DOHH2 (cell line): ENCODE data around the gene FXYD4.

Experiments used
- H3F3A ChIP-seq: fragments of 200-600 bp; sonication (generic), shearing (Covaris generic); 2 replicates; pipeline ENCODE4 v1.6.0; 2016; ENCODE audit warnings: antibody characterized with exemption, mild to moderate bottlenecking; ENCODE audit not compliant: control insufficient read depth, insufficient read depth
- H3K27ac ChIP-seq: fragments of 200-600 bp; sonication (generic); 2 replicates; pipeline ENCODE4 v1.5.1; 2014; ENCODE audit warnings: low read depth, mild to moderate bottlenecking, low read length, moderate library complexity
- H3K27me3 ChIP-seq: fragments of 200-600 bp; sonication (generic); 2 replicates; pipeline ENCODE4 v1.6.1; 2014; ENCODE audit warnings: mild to moderate bottlenecking, low read length, mixed read lengths; ENCODE audit not compliant: control insufficient read depth
- H3K36me3 ChIP-seq: fragments of 200-600 bp; sonication (generic); 2 replicates; pipeline ENCODE4 v1.6.1; 2014; ENCODE audit warnings: mild to moderate bottlenecking, low read length, moderate library complexity, mixed read lengths; ENCODE audit not compliant: control insufficient read depth
- H3K4me1 ChIP-seq: fragments of 200-600 bp; sonication (generic); 2 replicates; pipeline ENCODE4 v1.6.1; 2014; ENCODE audit warnings: mild to moderate bottlenecking, low read length, mixed read lengths; ENCODE audit not compliant: control insufficient read depth
- H3K4me2 ChIP-seq: fragments of 200-600 bp; sonication (generic); 2 replicates; pipeline ENCODE4 v1.6.0; 2014; ENCODE audit warnings: mild to moderate bottlenecking, low read length, moderate library complexity
- H3K4me3 ChIP-seq: fragments of 200-600 bp; sonication (generic); 2 replicates; pipeline ENCODE4 v1.5.1; 2014; ENCODE audit warnings: mild to moderate bottlenecking, low read length, mixed read lengths
- H3K79me2 ChIP-seq: fragments of 200-600 bp; sonication (generic); 2 replicates; pipeline ENCODE4 v1.6.1; 2014; ENCODE audit warnings: mild to moderate bottlenecking, low read length, mixed read lengths; ENCODE audit not compliant: control insufficient read depth
- H3K9me2 ChIP-seq: fragments of 200-600 bp; sonication (generic); replicated peaks from 2 replicates; pipeline ENCODE4 v1.6.1; 2014; ENCODE audit warnings: mild to moderate bottlenecking, low read length, mixed read lengths; ENCODE audit not compliant: control insufficient read depth
- H3K9me3 ChIP-seq: fragments of 200-600 bp; sonication (generic); 2 replicates; pipeline ENCODE4 v1.6.1; 2014; ENCODE audit warnings: antibody characterized with exemption, low read length, mixed read lengths; ENCODE audit not compliant: control insufficient read depth, insufficient read depth
- H4K20me1 ChIP-seq: fragments of 200-600 bp; sonication (generic); 2 replicates; pipeline ENCODE4 v1.6.0; 2014; ENCODE audit warnings: low read depth, mild to moderate bottlenecking, antibody characterized with exemption, low read length, moderate library complexity; ENCODE audit not compliant: control insufficient read depth, insufficient read depth
- CTCF ChIP-seq: fragments of 200-600 bp; sonication (generic); IDR thresholded peaks from one replicate; pipeline ENCODE4 v1.5.1; 2014; ENCODE audit warnings: antibody characterized with exemption, mild to moderate bottlenecking, low read depth, low read length; ENCODE audit not compliant: poor library complexity, severe bottlenecking
- EZH2phosphoT487 ChIP-seq: fragments of 200-600 bp; sonication (generic); IDR thresholded peaks from 2 replicates; pipeline ENCODE4 v1.6.1; 2017; ENCODE audit warnings: borderline replicate concordance, mild to moderate bottlenecking, antibody characterized with exemption, low read length, moderate library complexity, mixed read lengths

FXYD4 gene

GRCh38 chr10:43398939-43399319, 27.5 kb downstream of the FXYD4 start:
- H3F3A ChIP-seq: peaks cover 80% of the 10 kb centered on the region
- peak overlapping the region; percentile 88 for H3K4me2 ChIP-seq
- no peaks in the 10 kb centered on the region for H3K27me3 ChIP-seq
- H3K9me3 ChIP-seq: no peaks in the 10 kb centered on the region
- peaks cover 99% of the 10 kb centered on the region for H3K79me2 ChIP-seq
- peaks cover 92% of the 10 kb centered on the region for H3K36me3 ChIP-seq
- no peak for TF ChIP-seq CTCF
- no peak for TF ChIP-seq EZH2phosphoT487
- H3K9me2 ChIP-seq: no peaks in the 10 kb centered on the region
- H3K4me1 ChIP-seq: peaks cover 87% of the 10 kb centered on the region
- H3K27ac ChIP-seq: peak overlapping the region; percentile 95
- H4K20me1 ChIP-seq: peaks cover 51% of the 10 kb centered on the region
- H3K4me3 ChIP-seq: peak overlapping the region; percentile 85

GRCh38 chr10:43399320-43400310, 28.2 kb downstream of the FXYD4 start:
- H3K9me2 ChIP-seq: no peaks in the 10 kb centered on the region
- H3K4me2 ChIP-seq: peak overlapping the region; percentile 88
- H4K20me1 ChIP-seq: peaks cover 53% of the 10 kb centered on the region
- no peaks in the 10 kb centered on the region for H3K27me3 ChIP-seq
- H3K79me2 ChIP-seq: peaks cover 99% of the 10 kb centered on the region
- peak overlapping the region; percentile 95 for H3K27ac ChIP-seq
- no peaks in the 10 kb centered on the region for H3K9me3 ChIP-seq
- peaks cover 79% of the 10 kb centered on the region for H3F3A ChIP-seq
- H3K36me3 ChIP-seq: peaks cover 92% of the 10 kb centered on the region
- H3K4me3 ChIP-seq: peak overlapping the region; percentile 85
- no peak for TF ChIP-seq CTCF
- no peak for TF ChIP-seq EZH2phosphoT487
- H3K4me1 ChIP-seq: peaks cover 87% of the 10 kb centered on the region

GRCh38 chr10:43401627-43402026, 30.2 kb downstream of the FXYD4 start:
- Histone ChIP-seq H3K27me3 (no peaks in the 10 kb centered on the region), H3K9me3 (no peaks in the 10 kb centered on the region), H3F3A (peaks cover 79% of the 10 kb centered on the region), H3K4me1 (peaks cover 79% of the 10 kb centered on the region), H3K36me3 (peaks cover 93% of the 10 kb centered on the region), H3K27ac (peak overlapping the region; percentile 95), H3K4me2 (peak overlapping the region; percentile 88), H3K79me2 (peaks cover 99% of the 10 kb centered on the region), H3K9me2 (no peaks in the 10 kb centered on the region), H4K20me1 (peaks cover 45% of the 10 kb centered on the region), H3K4me3 (peak overlapping the region; percentile 85)
- TF ChIP-seq CTCF (no peak), EZH2phosphoT487 (no peak)
